Stimulated activated CD8-positive, alpha-beta memory T cell treated with anti-CD3 and anti-CD28 coated beads, Interleukin-4, amount 100 ng/mL, for 4 hours (primary cell): Measurements from ENCODE around the gene FHIT.
A peak's percentile ranks its signal among the peaks of the same experiment; 100 is the strongest.

ENCODE experiments used
- DNase-seq, 2 donors: peaks; one replicate each; pipeline ENCODE4 v3.0.0-alpha.2; 2020; ENCODE audit warnings: low read depth in 2 of 2, low spot score in 1 of 2

FHIT gene

DNA sequence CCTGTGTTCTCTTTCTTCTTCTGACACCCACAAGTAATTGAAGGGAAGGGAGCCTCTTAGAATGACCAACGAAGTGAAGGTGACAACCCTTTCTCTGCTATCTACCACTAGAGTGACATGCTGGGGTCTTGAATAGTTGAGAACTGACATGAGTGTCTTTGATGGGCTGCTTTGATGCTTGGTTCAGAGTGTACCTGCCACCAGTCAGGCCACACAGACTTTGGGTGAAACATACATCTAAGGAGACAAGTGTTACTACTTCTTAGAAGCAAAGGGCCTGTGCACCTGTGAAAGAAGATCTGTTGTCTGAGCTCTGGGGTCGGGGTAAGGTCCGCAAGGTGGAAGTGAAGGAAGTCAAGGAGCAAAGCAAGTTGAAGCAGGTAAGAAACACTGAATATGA, 1160.7 kb downstream of the FHIT start:
- no peak for DNase-seq

DNA sequence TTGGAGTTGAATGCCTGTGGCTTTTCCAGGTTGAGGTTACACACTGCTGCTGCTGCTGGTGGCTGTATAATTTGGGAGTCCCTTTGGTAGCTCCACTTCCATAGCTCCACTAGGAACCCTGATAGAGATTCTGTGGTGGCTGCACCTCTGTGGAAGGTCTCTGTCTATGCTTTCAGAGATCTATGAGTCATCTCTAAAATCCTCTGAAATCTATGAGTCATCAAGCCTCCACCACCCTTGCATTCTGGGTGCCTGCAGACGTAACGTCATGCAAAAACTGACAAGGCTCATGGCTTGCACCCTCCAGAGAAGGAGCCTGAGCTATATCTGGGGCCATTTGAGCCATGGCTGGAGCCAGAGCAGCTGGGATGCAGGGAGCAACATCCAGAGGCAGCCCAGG, 1164.4 kb downstream of the FHIT start:
- no peak for DNase-seq

DNA sequence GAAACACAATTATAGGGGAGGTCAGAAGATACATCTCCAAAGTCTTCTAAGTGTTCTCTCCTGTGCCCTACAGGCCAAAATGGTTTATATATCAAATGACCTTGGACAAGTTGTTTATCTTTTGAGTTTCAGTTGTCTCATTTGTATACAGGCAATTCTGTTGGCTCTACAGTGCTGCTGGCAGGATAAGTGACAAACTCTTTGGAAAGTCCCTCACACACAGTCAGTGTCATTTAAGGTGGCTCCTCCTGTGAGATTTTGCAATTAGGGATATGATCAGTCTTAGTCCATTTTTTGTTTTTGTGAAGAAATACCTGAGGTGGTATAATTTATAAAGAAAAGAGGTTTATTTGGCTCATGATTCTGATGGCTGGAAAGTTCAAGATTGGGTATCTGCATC, 1165.6 kb downstream of the FHIT start:
- DNase-seq = no peak

DNA sequence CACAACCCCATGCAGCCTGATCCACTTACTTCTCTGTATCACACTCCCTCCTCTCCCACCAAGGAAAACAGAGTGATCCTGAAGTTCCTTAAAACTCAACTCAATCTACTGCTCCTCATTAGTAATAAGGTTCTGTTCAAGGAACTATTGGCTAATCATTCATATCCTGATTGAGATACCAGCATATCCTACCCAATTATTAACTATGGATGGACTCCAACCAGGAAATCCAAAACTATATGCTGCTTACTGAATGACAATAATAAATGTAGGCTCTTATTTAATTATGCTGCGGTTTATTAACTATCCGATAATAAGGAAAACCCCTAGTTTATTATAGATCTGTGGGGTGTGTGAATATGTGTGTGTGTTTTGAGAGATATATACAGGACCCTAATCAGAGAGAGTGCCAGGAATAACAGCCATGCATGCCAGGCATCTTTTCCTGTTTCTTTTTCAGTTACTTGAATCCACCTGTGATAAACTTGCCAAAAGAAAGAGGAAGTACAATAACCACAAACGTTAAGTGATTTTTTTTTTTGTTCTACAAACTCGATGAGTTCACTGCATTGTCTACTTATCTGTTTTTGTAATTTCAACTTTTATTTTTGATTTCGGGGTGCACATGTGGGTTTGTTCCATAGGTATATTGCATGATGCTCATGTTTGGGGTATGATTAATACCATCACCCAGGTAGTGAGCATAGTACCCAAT, 1169.7 kb downstream of the FHIT start:
- no peak for DNase-seq

DNA sequence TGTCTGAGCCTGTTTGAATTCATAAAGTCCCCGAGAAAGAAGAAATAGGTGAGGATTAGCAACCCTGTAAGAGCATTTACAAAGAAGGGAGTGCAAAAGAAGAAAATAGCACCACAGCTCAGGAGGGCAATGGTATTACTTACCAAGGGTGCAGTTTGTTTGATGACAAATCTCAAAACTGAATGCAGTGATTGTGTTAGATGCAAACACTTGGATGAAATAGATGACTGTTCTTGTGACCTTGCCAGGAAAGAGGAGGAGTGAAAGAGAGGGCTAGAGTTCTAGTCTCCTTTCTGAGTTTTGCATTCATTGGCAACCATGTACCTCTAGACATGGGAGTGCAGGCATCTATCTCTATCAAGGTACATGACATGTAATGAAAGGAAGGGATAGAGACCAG, 1170.6 kb downstream of the FHIT start:
- no peak for DNase-seq

DNA sequence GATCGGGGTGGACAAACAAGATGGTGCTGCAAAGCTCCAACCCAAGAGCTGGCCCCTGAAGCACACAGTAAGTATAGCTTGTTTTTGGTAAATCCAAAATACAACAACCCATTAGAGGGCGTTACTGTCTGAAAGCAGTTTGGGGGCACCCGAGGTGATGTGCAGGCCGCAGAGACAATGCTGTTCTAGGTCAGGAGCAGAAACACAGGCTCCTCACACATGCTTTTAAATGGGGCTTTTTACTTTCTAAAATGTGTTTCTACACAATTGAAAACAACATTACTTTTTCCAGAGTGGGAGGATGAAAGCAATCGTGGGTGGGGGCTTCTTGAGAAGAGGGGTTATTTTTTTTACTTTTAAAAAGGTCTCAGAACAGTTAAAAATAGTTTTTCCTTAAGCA, 1172.2 kb downstream of the FHIT start:
- DNase-seq = no peak

DNA sequence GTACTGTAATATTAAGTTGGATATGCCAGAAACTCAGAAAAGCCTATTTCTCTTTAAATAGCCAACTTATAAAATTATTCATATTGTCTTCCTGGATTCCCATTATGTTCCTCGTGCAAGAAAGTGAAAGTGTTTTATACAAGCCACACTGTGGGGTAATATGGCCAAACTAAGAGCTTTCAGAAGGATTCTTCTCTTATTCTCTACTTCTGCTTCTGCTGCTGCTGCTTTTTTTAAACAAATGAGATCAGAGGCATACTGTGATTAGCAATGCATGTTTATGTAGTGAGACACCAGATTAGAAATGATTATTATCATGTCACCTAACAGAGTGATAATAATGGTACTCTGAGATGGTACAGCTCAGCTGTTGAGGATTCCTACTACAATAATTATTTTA, 1174.9 kb downstream of the FHIT start:
- no peak for DNase-seq

DNA sequence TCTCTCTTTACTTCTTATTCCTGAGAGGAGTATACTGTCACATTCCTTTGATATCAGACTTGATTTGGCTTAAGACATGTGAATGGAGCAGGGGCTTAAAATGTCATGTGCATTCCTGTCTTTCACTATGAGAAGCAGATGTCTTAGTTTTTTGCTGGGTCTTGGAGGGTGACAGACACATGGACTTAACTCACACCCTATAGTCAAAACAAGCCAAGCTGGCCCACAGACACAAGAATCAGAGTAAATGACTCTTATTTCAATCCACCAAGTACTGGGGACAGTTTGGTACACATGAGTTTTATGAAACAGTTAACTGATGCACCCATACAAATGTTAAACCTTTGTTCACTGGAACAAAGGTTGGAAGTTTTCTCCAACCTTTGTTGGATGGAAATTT, 1177.3 kb downstream of the FHIT start:
- DNase-seq = no peak

DNA sequence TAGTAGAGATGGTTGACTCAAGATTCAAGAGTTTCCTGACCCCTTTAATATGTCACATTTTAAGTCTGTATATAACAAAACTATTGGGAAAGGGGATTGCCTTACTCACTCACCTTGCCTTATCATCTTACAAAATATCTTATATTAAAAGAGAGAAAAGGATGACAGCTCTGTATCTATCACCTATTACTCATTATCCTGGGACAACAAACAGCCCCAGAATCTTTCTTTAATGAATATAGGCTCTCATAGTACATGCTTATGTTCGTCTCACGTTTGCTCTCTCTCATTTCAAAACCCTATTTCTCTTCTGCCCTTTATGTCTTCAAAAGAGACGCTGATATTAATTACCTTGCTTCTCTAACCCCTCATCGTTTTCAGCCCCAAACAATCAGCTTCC, 1178.0 kb downstream of the FHIT start:
- no peak for DNase-seq

DNA sequence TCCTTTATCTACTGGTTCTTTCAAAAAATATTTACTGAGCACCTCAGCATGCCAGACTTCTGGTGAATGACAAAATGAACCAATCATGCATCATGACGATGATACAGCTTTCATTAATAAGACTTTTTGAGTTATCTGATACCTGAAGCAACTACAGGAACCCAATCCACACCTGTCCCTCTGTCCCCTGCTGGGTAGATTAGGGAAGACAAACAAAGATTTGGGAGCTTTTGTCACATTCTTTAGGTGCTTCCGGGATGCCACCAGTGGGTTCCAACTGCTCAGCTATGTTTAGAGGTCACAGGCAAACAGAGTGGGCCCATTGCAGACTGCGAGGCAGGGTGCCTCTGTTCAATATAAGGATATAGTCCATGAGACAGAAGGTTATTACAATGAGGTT, 1180.9 kb downstream of the FHIT start:
- no peak for DNase-seq

DNA sequence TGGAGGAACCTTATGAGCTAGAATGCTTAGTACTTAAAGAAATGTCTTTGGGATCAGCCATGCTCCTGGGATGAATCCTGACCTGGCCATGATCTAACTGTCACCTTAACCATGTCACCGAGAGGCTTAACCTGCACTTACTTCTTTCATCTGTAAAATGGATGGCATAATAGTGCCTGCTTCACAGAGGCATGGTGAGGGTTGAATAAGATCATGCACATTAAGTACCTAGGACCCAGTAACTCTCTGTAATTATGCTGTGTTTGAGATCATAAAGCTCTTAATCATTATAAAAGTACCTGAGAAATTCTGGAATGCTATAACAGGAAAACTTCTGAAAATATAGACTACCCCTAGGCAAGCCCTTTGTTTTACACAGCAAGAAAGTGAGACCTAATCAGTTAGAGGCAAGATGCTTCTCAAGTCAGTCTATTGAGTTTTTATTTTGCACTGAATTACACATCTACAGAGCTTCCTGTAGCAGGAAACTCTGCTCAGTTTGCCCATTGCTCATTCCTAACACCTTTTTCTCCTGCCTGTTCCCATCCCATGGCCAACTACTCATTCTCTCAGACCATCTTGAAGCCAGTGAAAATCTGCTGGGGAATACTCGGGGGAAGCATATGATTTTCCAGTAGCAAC, 1185.9 kb downstream of the FHIT start:
- DNase-seq = no peak

DNA sequence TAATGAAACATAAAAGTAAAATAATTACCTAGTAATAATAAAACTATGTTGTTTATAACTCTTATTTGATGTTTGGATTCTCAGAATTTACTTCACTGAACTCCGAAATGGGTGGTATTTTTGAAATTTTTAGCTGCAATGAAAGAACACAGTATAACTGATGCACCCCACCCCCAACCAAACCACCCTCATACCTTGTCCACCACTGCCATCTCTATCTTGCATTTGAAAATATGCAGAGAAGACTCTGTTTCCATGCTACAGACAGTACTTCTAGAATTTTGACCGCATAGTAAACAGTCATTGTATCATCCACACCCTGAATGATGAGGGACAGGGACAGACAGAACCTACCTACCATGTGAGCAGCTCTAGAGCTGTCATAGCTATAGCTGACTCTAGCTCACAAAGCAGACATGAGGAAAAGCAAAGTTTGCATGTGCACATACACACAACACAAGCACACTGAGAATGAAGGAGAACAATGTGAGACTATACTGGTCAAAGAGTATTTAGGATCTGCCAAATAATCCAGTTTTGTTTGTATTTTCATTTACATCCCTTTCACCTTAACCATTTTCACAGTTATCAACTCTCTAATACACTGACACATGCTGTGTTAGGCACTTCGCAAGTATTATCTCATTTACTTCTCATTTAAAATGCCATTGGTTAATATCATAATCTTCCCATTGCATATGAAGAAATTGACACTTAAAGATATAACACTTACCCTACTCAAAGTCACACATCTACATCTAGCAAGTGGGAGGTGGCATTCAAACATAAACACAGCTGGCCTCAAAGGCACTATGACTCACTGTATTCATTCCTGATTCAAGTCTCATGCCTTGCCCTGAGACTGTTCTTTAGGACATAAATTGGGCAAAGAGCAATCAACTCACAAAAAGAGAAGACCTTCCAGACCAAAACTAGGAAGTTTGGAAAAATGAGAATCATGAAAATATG, 1186.8 kb downstream of the FHIT start:
- DNase-seq = no peak

DNA sequence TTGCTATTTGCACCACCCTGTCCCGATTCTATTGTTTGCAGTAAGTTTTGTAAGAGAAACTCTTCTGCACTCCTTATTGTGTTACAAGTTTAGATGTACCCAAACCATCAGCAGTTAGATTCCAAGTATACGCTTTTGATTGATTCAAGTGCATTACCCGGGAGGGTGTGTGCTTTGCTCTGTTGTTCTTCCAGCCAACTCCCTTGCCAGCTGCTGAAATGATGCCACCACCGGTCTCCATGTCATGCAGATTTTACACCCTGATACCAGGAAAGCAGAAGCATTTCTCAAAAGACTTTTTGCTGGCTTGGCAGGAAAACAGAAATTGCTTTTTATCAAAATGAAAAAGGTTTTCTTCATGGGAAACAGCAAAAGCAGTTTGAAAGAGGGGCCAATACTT, 1194.8 kb downstream of the FHIT start:
- no peak for DNase-seq

DNA sequence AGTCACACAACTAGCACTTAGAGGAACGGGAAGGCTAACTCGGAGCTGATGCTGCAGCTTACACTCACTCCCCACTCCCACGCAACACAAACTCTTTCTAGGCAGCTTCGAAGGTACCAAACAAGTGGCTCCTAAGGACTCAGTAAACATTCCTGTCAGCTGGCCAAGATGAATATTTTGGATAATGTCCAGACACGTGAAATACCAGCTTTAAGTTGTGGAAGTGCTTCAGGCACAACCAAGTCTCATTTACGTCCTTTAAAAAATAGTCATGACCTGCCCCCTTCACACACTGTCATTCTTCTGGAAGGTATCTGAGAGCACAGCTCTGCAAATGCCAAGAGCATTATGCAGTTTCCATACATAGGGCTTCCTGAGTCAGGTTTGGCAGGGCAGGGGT, 1195.5 kb downstream of the FHIT start:
- DNase-seq = no peak

DNA sequence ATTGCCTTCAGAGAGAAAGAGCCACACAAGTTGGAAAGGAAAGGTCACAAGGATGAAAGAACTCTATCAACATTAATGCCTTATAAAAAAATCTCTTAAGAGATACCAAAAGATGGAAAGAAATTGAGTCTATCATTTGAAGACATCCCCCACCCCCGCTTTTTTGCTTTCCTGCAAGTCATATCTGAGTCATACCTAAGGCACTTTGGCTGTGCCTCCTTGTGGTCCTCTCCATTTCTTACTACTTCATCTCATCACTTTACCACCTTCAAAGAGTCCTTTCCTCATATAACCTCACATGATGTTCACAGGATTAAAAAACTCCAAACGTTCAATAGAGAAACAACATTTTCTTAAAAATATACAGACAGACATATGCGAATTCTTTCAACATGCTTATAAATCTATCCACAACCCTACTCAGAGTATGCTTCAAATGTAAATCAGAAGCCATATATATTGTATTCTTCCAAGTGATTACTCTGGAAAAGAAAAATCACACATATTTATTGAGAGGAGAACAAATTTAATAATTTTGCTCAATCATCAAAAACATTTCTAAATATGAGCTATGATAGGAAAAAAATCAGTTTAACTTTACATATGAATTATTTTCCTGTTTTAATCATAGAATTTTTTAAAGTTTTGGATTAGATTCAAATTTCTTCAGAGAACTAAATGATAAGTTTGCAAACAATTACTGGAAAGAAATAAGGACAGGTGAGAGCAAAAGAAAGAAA, 1197.6 kb downstream of the FHIT start:
- peak in 1 of 2 donors; percentile 7 for DNase-seq

DNA sequence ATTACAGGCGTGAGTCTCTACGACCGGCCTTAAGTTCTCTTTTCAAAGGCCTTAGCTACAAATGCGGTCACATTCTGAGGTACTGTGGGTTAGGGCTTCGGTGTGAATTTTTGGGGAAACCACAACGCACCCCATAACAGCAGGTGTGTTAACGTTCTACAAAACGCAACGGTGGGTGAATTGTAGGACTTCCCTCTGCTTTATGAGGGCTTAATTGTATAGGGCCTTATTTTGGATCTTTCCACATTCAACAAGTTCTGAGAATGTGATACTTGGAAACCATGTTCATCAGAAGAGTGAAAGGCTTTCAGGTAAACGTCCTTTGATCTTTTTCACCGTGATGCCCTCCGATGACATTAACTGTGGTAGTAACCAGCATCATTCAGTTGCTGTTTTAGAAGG, 1202.8 kb downstream of the FHIT start:
- DNase-seq = no peak

DNA sequence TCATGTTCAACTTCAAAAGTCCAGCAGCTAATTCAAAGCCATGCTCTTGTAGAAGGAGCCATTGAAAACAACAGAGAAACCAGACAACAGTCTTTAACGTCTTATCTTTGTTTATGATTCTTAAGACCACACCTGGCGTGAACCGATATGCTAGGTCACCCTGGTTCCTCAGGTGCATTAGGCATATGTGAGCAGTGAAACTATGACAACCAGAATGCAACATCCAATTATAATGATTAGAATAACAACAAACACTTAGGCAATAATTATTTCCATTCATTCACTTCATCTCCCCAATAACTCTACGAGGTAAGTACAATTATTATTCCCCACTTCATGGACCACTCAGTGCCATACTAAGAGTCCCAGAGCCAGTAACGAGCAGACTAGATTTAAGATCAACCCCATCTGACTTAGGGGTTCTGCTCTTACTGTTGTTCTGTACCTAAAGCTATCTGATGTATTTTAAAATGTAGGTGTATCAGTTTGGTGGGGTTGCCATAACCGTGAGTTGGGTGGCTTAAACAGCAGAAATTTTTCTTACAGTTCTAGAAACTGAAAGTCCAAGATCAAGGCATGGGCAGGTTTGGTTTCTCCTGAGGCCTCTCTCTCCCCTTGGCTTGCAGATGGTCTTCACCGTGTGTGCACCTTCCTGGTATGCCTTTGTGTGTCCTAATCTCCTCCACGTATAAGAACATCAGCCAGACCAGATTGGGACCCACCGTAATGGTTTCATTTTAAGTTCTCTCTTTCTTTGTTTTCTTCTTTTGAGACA, 1203.6 kb downstream of the FHIT start:
- DNase-seq = no peak

DNA sequence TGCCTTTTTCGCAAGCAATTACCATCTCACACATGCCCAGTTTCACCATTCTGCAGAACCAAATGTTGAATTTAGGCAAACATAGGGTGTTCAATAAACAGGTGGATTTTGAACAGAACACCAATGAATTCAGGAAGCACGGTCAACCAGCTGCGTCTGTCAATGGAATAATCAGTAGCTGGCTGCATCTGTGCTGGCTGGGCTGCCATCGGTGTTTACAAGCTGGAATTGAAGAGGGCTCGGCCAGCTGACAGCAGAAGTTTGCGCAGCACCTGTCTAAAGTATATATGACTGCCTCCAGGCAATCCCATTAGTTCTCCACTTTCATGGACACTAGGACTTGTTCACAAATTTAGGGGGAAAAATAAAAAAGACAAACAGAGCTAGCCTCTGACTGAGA, 1205.0 kb downstream of the FHIT start:
- no peak for DNase-seq

DNA sequence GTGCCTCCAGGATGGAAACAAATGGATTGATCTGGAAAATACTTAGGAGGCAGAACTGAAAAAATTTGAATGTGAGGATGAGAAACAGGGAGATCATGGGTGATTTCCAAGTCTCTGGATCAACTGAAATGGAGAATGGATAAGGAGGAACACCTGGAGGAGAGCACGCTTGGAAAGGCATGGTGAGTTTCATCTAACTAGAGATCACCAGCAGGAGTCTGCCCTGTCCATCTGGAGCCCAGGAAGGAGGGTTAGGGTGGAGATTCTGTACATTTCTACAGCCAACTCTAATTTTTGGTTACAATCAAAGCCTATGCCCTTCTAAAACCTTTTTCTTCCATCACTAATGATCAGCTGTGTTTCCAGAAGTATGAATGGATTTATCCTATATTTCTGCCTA, 1205.6 kb downstream of the FHIT start:
- DNase-seq = no peak

DNA sequence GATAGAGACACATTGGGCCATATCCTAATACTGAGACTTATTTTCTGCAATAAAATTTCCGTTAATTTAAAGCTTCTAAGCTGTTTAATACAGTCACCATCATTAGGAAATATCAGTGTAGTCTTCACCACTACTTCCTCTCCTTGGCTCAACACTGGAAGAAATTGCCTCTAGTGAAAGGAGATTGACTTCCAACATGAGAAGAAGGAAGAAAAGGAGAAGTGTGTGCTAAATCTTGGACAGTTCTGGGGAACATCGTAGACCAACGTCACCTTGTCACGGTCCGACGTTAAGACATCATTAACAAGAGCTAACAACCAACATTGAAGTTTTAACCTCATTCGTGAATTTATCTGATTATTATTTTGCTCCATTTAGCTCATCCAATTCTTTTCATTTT, 1214.4 kb downstream of the FHIT start:
- no peak for DNase-seq
